Mesenchymal stem cell (in vitro differentiated cells and primary cell): Measurements from ENCODE around the gene PANK1.
A peak's percentile ranks its signal among the peaks of the same experiment; 100 is the strongest.

Experiments used
- DNase-seq: peaks from one replicate; pipeline ENCODE4 v3.0.0-alpha.2; 2013
- H2AFZ ChIP-seq: one replicate; pipeline ENCODE4 v1.6.1; 2013; ENCODE audit warnings: low read depth, mild to moderate bottlenecking, control low read depth, inconsistent platforms, low read length, moderate library complexity
- H2AK5ac ChIP-seq: 2 replicates; pipeline ENCODE4 v1.6.1; 2013; ENCODE audit warnings: low read length, moderate library complexity, mild to moderate bottlenecking, inconsistent platforms; ENCODE audit not compliant: severe bottlenecking
- H2BK120ac ChIP-seq: one replicate; pipeline ENCODE4 v1.6.1; 2013; ENCODE audit warnings: low read depth, mild to moderate bottlenecking, inconsistent platforms, low read length, moderate library complexity
- H2BK12ac ChIP-seq, 2 experiments: one replicate each; pipeline ENCODE4 v1.6.1; 2013; ENCODE audit warnings: inconsistent platforms in 2 of 2, low read length in 2 of 2, mild to moderate bottlenecking in 2 of 2, moderate library complexity in 2 of 2, control low read depth in 1 of 2
- H2BK15ac ChIP-seq: one replicate; pipeline ENCODE4 v1.6.1; 2013; ENCODE audit warnings: mild to moderate bottlenecking, low read depth, inconsistent platforms; ENCODE audit not compliant: poor library complexity, severe bottlenecking
- H2BK5ac ChIP-seq: 2 replicates; pipeline ENCODE4 v1.6.1; 2013; ENCODE audit warnings: low read depth, mild to moderate bottlenecking, low read length, control low read depth, inconsistent platforms; ENCODE audit not compliant: poor library complexity, severe bottlenecking
- H3K14ac ChIP-seq, 2 experiments: one replicate each; pipeline ENCODE4 v1.6.1; 2013; ENCODE audit warnings: inconsistent platforms in 2 of 2, low read length in 2 of 2, control low read depth in 1 of 2, mild to moderate bottlenecking in 1 of 2, moderate library complexity in 1 of 2
- H3K18ac ChIP-seq, 2 experiments: one replicate each; pipeline ENCODE4 v1.6.1; 2013; ENCODE audit warnings: inconsistent platforms in 2 of 2, low read length in 2 of 2, control low read depth in 1 of 2, low read depth in 1 of 2, mild to moderate bottlenecking in 1 of 2
- H3K23ac ChIP-seq, 2 experiments: one replicate each; pipeline ENCODE4 v1.6.1; 2013; ENCODE audit warnings: inconsistent platforms in 2 of 2, low read length in 2 of 2, mild to moderate bottlenecking in 2 of 2, moderate library complexity in 2 of 2, control low read depth in 1 of 2
- H3K27ac ChIP-seq: 2 replicates; pipeline ENCODE4 v1.5.1; 2013; ENCODE audit warnings: mild to moderate bottlenecking, moderate library complexity, low read length, control low read depth, inconsistent platforms; ENCODE audit not compliant: poor library complexity, severe bottlenecking
- H3K27me3 ChIP-seq, 2 experiments: 2 replicates each; pipeline versions ENCODE4 v1.6.1 to v1.7.0; 2013; ENCODE audit warnings: low read length in 2 of 2, mild to moderate bottlenecking in 2 of 2, moderate library complexity in 2 of 2, control low read depth in 1 of 2, inconsistent platforms in 1 of 2; ENCODE audit not compliant: control insufficient read depth in 1 of 2, insufficient read depth in 1 of 2
- H3K36me3 ChIP-seq, 2 experiments: 2 replicates each; pipeline versions ENCODE4 v1.6.1 to v1.7.0; 2013; ENCODE audit warnings: low read length in 2 of 2, control low read depth in 1 of 2, inconsistent platforms in 1 of 2, low read depth in 1 of 2, mild to moderate bottlenecking in 1 of 2; ENCODE audit not compliant: insufficient read depth in 2 of 2, control insufficient read depth in 1 of 2
- H3K4ac ChIP-seq, 2 experiments: one replicate each; pipeline ENCODE4 v1.6.1; 2013; ENCODE audit warnings: inconsistent platforms in 2 of 2, low read length in 2 of 2, mild to moderate bottlenecking in 2 of 2, moderate library complexity in 2 of 2, control low read depth in 1 of 2, low read depth in 1 of 2
- H3K4me1 ChIP-seq: 2 replicates; pipeline ENCODE4 v1.6.1; 2013; ENCODE audit warnings: low read depth, low read length, control low read depth; ENCODE audit not compliant: control insufficient read depth, insufficient read depth
- H3K4me2 ChIP-seq: 2 replicates; pipeline ENCODE4 v1.6.1; 2013; ENCODE audit warnings: low read length, mild to moderate bottlenecking, inconsistent platforms; ENCODE audit not compliant: poor library complexity, severe bottlenecking
- H3K4me3 ChIP-seq, 2 experiments: 2 replicates each; pipeline versions ENCODE4 v1.5.1 to v1.7.0; 2013; ENCODE audit warnings: low read length in 2 of 2, mild to moderate bottlenecking in 2 of 2, control low read depth in 1 of 2, low read depth in 1 of 2; ENCODE audit not compliant: insufficient read depth in 1 of 2
- H3K79me1 ChIP-seq: replicated peaks from 2 replicates; pipeline ENCODE4 v1.6.1; 2013; ENCODE audit warnings: mild to moderate bottlenecking, control low read depth, low read length, inconsistent platforms; ENCODE audit not compliant: poor library complexity, severe bottlenecking
- H3K9ac ChIP-seq: 2 replicates; pipeline ENCODE4 v1.7.0; 2013; ENCODE audit warnings: mild to moderate bottlenecking, low read length, moderate library complexity
- H3K9me3 ChIP-seq: 2 replicates; pipeline ENCODE4 v1.7.0; 2013; ENCODE audit warnings: mild to moderate bottlenecking, low read length; ENCODE audit not compliant: control insufficient read depth
- H4K8ac ChIP-seq: one replicate; pipeline ENCODE4 v1.6.1; 2013; ENCODE audit warnings: inconsistent platforms, mild to moderate bottlenecking, low read length, moderate library complexity
- H4K91ac ChIP-seq: one replicate; pipeline ENCODE4 v1.6.1; 2013; ENCODE audit warnings: mild to moderate bottlenecking, low read length, inconsistent platforms
- WGBS: methylation state at CpG from one replicate; pipeline ENCODE4 v1.1.7; 2013; ENCODE audit warnings: mixed read lengths; 5-methylcytosine and 5-hydroxymethylcytosine counted together

The PANK1 gene

DNA sequence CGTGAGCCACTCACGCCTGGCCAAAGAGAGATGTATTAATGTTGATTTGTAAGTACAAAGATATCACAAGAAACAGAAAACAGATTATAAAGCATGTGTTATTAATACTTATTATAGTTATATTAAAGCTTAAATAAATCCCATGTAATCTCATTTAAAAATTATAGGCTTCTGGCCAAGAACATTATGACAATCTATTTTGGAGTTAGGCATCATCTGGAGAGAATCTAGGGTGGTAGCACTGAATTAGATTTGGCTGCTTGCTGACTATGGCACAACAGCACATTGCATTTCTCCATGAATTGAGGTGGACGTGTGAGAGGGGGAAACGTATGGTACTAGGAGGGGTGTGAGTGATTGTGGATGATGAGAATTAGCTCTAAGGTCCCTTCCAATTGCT is 92.8 kb downstream of the PANK1 start:
- H2AK5ac ChIP-seq: peak overlapping the region; percentile 84
- WGBS: 100% methylated on average over 1 of the region's 4 CpGs
- peak overlapping the region in 1 of 2 experiments; percentile 35 for H3K4ac ChIP-seq

DNA sequence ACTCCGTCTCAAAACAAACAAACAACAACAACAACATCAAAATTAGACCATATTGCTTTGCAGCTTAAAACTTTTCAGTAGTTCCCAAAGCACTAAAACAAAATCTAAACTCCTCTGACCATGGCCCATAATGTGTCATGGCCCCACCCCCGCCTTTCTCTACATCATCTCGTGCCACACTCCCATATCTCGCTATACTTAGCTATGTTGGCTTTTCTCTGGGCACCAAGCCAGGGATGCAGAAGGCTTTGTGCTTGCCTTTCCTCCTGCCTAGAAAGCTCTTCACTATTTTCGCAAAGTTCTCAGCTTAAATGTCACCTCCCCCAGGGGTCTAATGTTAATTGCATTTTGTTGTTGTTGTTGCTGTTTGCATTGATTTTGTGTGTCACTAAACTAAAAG is 94.5 kb downstream of the PANK1 start:
- H3K4ac ChIP-seq: no peak overlapping the region
- no peak overlapping the region for H2BK12ac ChIP-seq
- no peak for DNase-seq
- H3K4me3 ChIP-seq: no peak overlapping the region
- H4K91ac ChIP-seq: no peak overlapping the region
- H3K79me1 ChIP-seq: no peaks in the 10 kb centered on the region
- H3K27ac ChIP-seq: no peak overlapping the region
- H3K14ac ChIP-seq: no peak overlapping the region
- H3K9ac ChIP-seq: no peak overlapping the region
- no peak overlapping the region for H2BK120ac ChIP-seq
- peaks cover 3% of the 10 kb centered on the region for H3K9me3 ChIP-seq
- H3K18ac ChIP-seq: no peak overlapping the region
- peaks cover 0 to 26% of the 10 kb centered on the region in 2 experiments for H3K27me3 ChIP-seq
- H3K23ac ChIP-seq: no peak overlapping the region
- no peaks in the 10 kb centered on the region for H3K36me3 ChIP-seq
- no peak overlapping the region for H3K4me2 ChIP-seq
- H2AK5ac ChIP-seq: no peak overlapping the region
- 89% methylated on average over 4 of the region's 5 CpGs for WGBS
- no peak overlapping the region for H2BK5ac ChIP-seq
- H4K8ac ChIP-seq: no peak overlapping the region
- no peak overlapping the region for H2BK15ac ChIP-seq
- peaks cover 2% of the 10 kb centered on the region for H3K4me1 ChIP-seq
- no peak overlapping the region for H2AFZ ChIP-seq

More for the DNA sequence above, 92.8 kb downstream of the PANK1 start:
- Histone ChIP-seq H3K9ac (no peak overlapping the region), H4K8ac (no peak overlapping the region), H3K18ac (peak overlapping the region in 1 of 2 experiments; percentile 29), H3K36me3 (no peaks in the 10 kb centered on the region), H3K9me3 (no peaks in the 10 kb centered on the region), H3K27ac (no peak overlapping the region), H3K4me2 (no peak overlapping the region), H3K14ac (no peak overlapping the region), H2BK120ac (no peak overlapping the region), H2BK15ac (no peak overlapping the region), H3K4me1 (peaks cover 4% of the 10 kb centered on the region), H3K79me1 (no peaks in the 10 kb centered on the region), H3K23ac (no peak overlapping the region), H2BK5ac (no peak overlapping the region), H3K4me3 (no peak overlapping the region), H2BK12ac (peak overlapping the region in 1 of 2 experiments; percentile 25), H2AFZ (no peak overlapping the region), H3K27me3 (peaks cover 0 to 26% of the 10 kb centered on the region in 2 experiments), H4K91ac (no peak overlapping the region)
- no peak for DNase-seq

GRCh38 chr10:89549510-89549909 is 95.5 kb downstream of the PANK1 start:
- H2AK5ac ChIP-seq: no peak overlapping the region
- no peak overlapping the region for H2AFZ ChIP-seq
- no peak overlapping the region for H3K23ac ChIP-seq
- H2BK15ac ChIP-seq: no peak overlapping the region
- H3K9ac ChIP-seq: no peak overlapping the region
- H3K36me3 ChIP-seq: no peaks in the 10 kb centered on the region
- H3K14ac ChIP-seq: no peak overlapping the region
- H3K4me1 ChIP-seq: peaks cover 2% of the 10 kb centered on the region
- H3K4me2 ChIP-seq: no peak overlapping the region
- H3K9me3 ChIP-seq: peaks cover 3% of the 10 kb centered on the region
- WGBS: 92% methylated on average over 1 of the region's 1 CpG
- no peak overlapping the region for H4K8ac ChIP-seq
- peaks cover 0 to 26% of the 10 kb centered on the region in 2 experiments for H3K27me3 ChIP-seq
- H3K4me3 ChIP-seq: no peak overlapping the region
- H3K4ac ChIP-seq: no peak overlapping the region
- no peak overlapping the region for H2BK120ac ChIP-seq
- H2BK12ac ChIP-seq: no peak overlapping the region
- H2BK5ac ChIP-seq: no peak overlapping the region
- H3K79me1 ChIP-seq: no peaks in the 10 kb centered on the region
- H4K91ac ChIP-seq: no peak overlapping the region
- no peak for DNase-seq
- no peak overlapping the region for H3K18ac ChIP-seq
- H3K27ac ChIP-seq: no peak overlapping the region

DNA sequence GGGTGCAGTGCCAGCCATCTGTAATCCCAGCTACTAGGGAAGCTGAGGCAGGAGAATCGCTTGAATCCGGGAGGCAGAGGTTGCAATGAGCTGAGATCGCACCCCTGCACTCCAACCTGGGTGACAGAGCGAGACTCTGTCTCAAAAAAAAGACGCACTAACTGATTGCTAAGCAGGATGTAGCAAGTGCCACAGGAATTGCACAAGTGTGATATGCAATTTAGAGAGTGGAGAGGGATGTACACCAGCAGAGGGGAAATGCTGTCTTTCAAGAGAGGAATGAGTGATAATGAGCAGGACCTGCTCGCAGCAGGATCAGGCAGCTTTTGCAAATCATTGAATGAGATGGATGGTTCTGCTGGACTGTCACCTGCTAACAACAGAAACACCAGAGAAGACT is 96.4 kb downstream of the PANK1 start:
- H3K9ac ChIP-seq: no peak overlapping the region

More for the DNA sequence above, 96.4 kb downstream of the PANK1 start:
- Histone ChIP-seq H2BK5ac (no peak overlapping the region), H3K23ac (no peak overlapping the region), H4K8ac (no peak overlapping the region), H4K91ac (no peak overlapping the region), H3K4ac (no peak overlapping the region), H2AK5ac (no peak overlapping the region), H3K14ac (no peak overlapping the region), H2BK12ac (no peak overlapping the region), H3K36me3 (no peaks in the 10 kb centered on the region), H2BK120ac (no peak overlapping the region), H3K27ac (no peak overlapping the region), H3K4me3 (no peak overlapping the region), H3K9me3 (peaks cover 3% of the 10 kb centered on the region), H3K27me3 (peaks cover 0 to 23% of the 10 kb centered on the region in 2 experiments), H3K18ac (no peak overlapping the region), H2BK15ac (no peak overlapping the region), H3K4me2 (no peak overlapping the region), H3K79me1 (no peaks in the 10 kb centered on the region), H3K4me1 (peaks cover 2% of the 10 kb centered on the region), H2AFZ (no peak overlapping the region)
- DNase-seq: no peak
- WGBS: 91% methylated on average over 6 of the region's 6 CpGs
